HEK293 (cell line): ENCODE results near the gene ASTN2.

Experiments used
- ZBTB21 ChIP-seq: fragments of 450-650 bp; formaldehyde crosslinking; IDR thresholded peaks from 2 replicates; pipeline ENCODE4 v1.5.1; 2017; ENCODE audit warnings: missing biosample characterization, missing genetic modification characterization
- ZNF670 ChIP-seq: fragments of 450-650 bp; formaldehyde crosslinking; IDR thresholded peaks from 2 replicates; pipeline ENCODE4 v1.5.1; 2016; ENCODE audit warnings: missing biosample characterization, missing genetic modification characterization, low read depth
- ZNF777 ChIP-seq: fragments of 450-650 bp; formaldehyde crosslinking; IDR thresholded peaks from 2 replicates; pipeline ENCODE4 v1.5.1; 2017; ENCODE audit warnings: missing biosample characterization, missing genetic modification characterization, borderline replicate concordance
- TF ChIP-seq, protein P1 (sequence below): fragments of 450-650 bp; formaldehyde crosslinking; IDR thresholded peaks from 2 replicates; pipeline ENCODE4 v1.5.1; 2016; ENCODE audit warnings: missing biosample characterization, missing genetic modification characterization

DNA sequence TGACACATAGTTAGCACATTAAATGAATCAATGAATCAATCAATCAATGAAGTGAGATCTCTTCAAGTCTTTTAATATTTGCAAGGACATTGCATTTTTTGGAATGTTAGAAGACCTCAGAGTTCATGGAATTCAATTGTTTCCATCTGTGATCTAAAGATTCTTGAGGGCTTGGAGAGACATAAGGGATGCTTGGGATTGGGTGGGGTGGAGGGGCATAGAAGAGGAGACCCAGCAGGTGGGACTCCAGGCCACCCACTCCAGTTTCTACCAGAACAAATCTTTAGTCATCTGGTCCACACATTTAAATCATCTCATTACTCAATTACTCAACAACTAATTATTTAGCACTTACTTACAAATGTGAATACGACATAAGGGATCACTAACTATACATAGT, 978.7 kb downstream of the ASTN2 start:
- TF ChIP-seq ZNF670 (no peak), ZNF777 (tag by site-specific recombination) (no peak), ZBTB21 (tag by site-specific recombination) (no peak)
- TF ChIP-seq, protein P1, sequence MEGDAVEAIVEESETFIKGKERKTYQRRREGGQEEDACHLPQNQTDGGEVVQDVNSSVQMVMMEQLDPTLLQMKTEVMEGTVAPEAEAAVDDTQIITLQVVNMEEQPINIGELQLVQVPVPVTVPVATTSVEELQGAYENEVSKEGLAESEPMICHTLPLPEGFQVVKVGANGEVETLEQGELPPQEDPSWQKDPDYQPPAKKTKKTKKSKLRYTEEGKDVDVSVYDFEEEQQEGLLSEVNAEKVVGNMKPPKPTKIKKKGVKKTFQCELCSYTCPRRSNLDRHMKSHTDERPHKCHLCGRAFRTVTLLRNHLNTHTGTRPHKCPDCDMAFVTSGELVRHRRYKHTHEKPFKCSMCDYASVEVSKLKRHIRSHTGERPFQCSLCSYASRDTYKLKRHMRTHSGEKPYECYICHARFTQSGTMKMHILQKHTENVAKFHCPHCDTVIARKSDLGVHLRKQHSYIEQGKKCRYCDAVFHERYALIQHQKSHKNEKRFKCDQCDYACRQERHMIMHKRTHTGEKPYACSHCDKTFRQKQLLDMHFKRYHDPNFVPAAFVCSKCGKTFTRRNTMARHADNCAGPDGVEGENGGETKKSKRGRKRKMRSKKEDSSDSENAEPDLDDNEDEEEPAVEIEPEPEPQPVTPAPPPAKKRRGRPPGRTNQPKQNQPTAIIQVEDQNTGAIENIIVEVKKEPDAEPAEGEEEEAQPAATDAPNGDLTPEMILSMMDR (tag by site-specific recombination) = no peak
